Measurements from ENCODE around the gene REM1.
A peak's percentile ranks its signal among the peaks of the same experiment; 100 is the strongest.
"Not testable (repeated sequence)": the region's sequence is repeated elsewhere in the genome, so short reads cannot be mapped to it uniquely, and the experiment has no call there.

Gene REM1

GRCh38 chr20:31485450-31486339 lies 10.6 kb downstream of the REM1 start:
- no peak for DNase-seq (ENCODE audit: low spot score)

DNA sequence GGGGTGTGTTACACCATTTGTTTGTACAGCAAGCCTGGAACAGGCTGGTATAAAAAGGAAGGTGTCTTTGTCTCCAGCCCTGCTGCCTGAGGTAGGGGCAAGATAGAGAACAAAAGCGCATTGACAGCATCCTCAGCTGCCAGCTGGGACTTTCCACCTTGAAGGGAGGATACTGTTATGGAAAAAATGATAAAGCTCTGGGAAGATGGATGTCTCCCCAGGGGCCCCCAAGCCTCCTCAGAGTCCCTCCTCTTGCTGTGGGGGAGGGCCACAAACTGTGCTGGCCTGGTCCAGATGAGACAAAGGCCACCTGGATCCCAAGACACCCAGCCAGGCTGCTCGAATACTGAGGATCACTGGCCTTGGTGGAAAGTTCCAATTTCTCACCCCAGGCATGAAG lies 13.0 kb downstream of the REM1 start:
- DNase-seq (ENCODE audit: low spot score): no peak

GRCh38 chr20:31489152-31489551 lies 14.1 kb downstream of the REM1 start:
- DNase-seq (ENCODE audit: low spot score): no peak

DNA sequence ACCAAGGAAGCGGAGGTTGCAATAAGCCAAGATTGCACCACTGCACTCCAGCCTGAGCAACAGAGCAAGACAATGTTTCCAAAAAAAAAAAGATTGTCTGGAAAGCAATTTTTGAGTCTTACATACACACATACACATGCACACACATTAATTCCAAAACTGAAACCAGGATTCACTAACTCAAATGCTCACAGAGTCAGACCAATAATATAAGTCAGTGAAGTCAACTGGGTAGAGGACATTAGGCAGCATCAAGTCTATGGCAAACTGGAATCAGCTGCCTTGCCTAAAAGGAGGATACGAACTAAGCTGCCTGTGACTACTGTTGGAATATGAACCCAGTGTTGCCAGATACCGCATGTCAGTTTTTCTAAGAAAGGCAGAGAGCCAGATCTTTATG lies 15.7 kb downstream of the REM1 start:
- DNase-seq (ENCODE audit: low spot score): no peak

DNA sequence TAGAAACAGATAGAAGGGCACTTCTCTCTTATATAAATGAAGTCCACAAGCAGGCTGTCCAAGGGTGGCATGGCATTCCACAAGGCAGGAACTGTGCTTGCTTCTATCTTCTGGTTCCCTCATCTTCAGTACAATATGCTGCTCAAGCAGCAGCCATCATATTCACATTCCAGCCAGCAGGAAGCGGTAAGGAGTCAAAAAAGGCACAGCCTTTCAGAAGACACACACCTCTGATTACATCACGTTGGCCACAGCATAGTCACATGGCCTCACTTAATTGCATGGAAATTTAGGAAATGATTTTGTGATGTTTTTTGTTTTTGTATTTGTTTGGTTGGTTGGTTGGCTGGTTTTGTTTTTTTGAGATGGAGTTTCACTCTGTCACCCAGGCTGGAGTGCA lies 19.0 kb downstream of the REM1 start:
- DNase-seq (ENCODE audit: low spot score): peak; percentile 56

DNA sequence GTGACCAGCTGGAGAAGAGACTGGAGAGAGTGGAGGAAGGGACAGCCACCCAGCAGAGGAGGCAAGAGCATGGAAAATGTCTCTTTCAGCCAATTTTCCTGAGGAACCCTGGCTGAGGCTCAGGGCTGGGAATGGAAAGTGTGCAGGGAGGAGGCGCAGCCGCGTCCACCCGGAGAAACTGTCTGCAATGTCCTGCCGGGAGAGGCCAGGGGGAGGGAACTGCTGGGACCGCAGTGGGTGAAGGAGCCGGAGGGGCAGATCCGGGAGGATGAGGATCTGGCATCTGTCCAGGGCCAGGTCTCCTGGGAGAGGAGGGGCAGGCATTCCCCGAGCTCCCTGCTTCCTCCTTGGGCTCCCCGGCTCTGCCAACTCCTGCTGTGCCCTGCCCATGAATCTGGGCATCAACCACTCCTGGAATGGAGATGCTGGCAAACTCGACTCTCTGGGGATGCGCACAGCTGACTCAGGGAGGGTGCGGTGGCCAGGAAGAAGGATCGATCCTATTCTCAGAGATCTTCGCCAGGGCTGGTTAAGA lies 21.7 kb downstream of the REM1 start:
- no peak for DNase-seq (ENCODE audit: low spot score)

DNA sequence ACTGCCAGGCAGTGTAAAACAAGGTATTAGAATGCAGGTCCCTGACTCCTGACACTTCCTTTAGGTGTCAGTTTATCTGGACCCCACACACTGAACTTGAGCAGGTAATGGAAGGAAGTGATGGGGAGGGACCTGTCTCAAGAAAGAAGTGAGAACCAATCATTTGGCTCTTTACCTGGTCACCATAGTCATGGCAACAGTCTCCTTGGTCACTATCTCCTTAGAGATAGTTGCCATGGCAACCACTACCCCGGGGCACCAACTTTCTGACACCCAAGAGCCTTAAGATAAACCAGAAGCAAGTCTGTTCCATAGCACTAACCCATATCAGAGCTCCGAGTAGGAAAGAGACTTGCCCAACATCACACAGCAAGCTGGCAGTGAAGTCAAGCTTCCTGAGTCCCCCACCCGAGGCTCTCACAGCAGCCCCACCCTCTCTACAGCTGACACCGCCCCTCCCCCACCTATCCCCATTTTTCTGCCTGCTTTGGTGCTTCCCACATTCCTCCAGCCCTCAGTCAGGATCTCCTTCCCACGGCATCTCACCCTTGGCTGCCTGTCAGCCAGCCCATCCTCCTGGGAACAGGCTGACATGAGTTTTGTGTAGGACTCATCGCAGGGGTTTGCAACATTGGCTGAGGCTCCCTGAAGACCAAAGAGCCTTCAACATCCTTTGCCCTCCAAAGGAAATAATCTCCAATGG lies 22.9 kb downstream of the REM1 start:
- DNase-seq (ENCODE audit: low spot score): no peak

- no peak for DNase-seq (ENCODE audit: low spot score)
Observed at GRCh38 chr20:31500527-31500926, 25.4 kb downstream of the REM1 start.

GRCh38 chr20:31502884-31503673 lies 28.0 kb downstream of the REM1 start:
- DNase-seq (ENCODE audit: low spot score): peak; percentile 91

DNA sequence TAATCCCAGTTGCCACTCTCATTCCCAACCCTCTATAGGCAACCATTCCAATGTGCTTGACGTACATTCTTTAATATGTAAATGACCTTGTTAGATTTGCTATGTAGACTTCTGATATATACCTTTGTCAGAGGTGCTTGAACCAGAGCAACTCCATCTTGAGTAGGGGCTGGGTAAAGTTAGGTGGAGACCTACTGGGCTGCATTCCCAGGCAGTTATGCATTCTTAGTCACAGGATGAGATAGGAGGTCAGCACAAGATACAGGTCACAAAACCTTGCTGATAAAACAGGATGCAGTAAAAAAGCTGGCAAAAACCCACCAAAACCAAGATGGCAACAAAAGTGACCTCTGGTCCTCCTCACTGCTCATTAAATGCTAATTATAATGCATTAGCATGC lies 30.8 kb downstream of the REM1 start:
- DNase-seq (ENCODE audit: low spot score): no peak

- DNase-seq (ENCODE audit: low spot score): no peak
Observed at GRCh38 chr20:31508517-31509244, 33.6 kb downstream of the REM1 start.

DNA sequence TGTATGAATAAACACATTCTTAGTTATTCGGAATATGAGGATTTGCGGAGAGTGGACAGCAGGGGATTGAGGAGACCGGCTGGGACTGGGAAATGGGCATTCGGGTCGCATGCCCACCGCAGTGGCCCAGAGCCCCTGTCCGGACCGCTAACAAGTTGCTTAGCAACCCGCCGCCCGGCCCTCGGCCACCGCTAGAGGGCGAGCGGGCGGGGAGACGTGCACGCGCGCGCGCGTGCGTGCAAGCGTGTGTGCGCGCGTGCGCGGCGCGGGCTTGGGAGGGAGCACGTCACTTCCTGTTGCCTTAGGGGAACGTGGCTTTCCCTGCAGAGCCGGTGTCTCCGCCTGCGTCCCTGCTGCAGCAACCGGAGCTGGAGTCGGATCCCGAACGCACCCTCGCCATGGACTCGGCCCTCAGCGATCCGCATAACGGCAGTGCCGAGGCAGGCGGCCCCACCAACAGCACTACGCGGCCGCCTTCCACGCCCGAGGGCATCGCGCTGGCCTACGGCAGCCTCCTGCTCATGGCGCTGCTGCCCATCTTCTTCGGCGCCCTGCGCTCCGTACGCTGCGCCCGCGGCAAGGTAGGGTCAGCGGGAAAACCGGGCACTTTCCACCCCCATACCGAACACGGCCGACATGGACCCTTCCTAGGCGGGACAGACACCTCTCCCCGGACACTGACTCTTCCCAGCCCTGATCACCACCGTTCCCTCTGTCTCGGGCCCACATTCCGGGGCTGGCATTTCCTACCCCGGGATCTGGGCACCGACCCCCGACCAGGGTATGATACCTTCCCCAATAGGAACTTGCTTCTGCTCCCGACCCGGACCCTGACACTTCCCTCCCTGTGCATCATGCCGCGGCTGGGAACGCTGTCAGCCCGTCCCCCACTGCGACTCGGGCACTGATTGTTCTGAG lies 39.3 kb downstream of the REM1 start, which contains the start of gene HM13:
TSS of gene HM13 (plus strand) at position 289 of the 918 bp plus-strand sequence. CDS start at position 399, 110 bp downstream.
- peak; percentile 98 for DNase-seq (ENCODE audit: low spot score)

GRCh38 chr20:31515072-31515774 lies 40.1 kb downstream of the REM1 start:
- no peak for DNase-seq (ENCODE audit: low spot score)

DNA sequence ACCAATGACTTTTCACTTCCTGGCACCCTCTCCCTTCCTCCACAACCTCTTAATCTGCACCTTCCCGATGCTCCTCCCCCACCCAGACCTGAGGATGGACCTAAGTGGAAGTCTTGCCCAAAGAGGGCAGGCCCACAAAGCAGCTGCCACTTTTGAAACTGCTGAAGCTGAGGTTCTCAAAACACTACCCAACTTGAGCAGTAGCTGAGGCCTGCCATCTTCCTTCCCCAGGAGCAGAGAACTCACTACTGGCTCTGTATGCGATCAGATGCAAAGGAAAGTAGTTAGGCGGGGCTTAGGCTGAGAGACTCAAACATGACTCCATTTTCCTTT lies 40.7 kb downstream of the REM1 start:
- no peak for DNase-seq (ENCODE audit: low spot score)

- no peak for DNase-seq (ENCODE audit: low spot score)
Observed at GRCh38 chr20:31516166-31516565, 41.1 kb downstream of the REM1 start.

DNA sequence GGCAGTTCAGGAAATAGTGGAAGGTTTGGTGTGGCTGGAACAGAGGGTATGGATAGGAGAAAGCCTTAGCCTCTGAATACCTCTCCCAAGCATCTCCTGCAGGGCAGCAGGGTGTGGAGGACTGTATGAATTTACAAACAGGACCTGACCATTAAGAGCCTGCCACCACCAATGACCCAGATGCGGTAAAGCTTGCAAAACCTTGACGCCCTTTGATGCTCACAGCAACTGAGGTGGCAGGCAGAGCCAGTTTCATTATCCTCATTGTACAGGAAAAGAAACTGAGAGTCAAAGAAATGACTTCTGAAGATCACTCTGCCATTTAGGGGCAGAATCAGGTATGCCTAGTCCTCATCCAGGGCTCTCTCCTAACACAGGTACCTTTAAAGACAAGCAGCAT lies 41.6 kb downstream of the REM1 start:
- DNase-seq (ENCODE audit: low spot score): no peak

GRCh38 chr20:31517373-31517772 lies 42.3 kb downstream of the REM1 start:
- peak; percentile 84 for DNase-seq (ENCODE audit: low spot score)

DNA sequence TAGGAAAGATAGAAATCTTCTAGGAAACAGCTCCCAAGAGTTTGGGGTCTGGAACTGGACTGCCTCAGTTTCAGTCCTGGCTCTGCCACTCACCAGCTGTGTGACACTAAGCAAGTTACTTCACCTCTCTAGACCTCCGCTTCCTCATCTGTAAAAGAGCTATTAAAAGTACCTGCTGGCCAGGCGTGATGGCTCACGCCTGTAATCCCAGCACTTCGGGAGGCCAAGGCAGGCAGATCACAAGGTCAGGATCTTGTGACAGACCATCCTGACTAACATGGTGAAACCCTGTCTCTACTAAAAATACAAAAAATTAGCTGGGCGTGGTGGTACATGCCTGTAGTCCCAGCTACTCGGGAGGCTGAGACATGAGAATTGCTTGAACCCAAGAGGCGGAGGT lies 46.2 kb downstream of the REM1 start:
- not testable (repeated sequence) for DNase-seq (ENCODE audit: low spot score)

GRCh38 chr20:31522731-31523130 lies 47.6 kb downstream of the REM1 start:
- no peak for DNase-seq (ENCODE audit: low spot score)
